ENCODE data around the gene PALLD. TPM values are rescaled to one million over a fixed set of nuclear protein-coding genes. Genes with fewer than 3 reads are reported as not detected.

PALLD gene
- total and polyA plus RNA-seq, 3 donors from 2014 or later = 138 to 156 (median 146) TPM

- intact Hi-C loops (cut with DNase I; ENCODE audit: low total_unique reads) = no loop called here
- Histone ChIP-seq H3K4me3 (no peak overlapping the region), H3K27me3 (no peaks in the 10 kb centered on the region), H3K27ac (no peak overlapping the region), H3K9me3 (no peaks in the 10 kb centered on the region), H3K4me1 (peaks cover 12% of the 10 kb centered on the region), H3K36me3 (ENCODE audit: low read depth, missing control alignments) (no peaks in the 10 kb centered on the region)
- WGBS, 2 donors = 55 to 60% methylated on average over 6 of the region's 6 CpGs
- TF ChIP-seq CTCF (IDR thresholded peaks at IDR 0.05) (no peak), POLR2A (IDR thresholded peaks at IDR 0.05) (no peak)
- DNase-seq = no peak
These were observed 383.3 kb downstream of the PALLD start for GRCh38 chr4:168880072-168880675.

GRCh38 chr4:168880811-168881595 lies 384.2 kb downstream of the PALLD start:
- DNase-seq = no peak
- no peaks in the 10 kb centered on the region for H3K36me3 ChIP-seq (ENCODE audit: low read depth, missing control alignments)
- no peak overlapping the region for H3K4me3 ChIP-seq
- WGBS, 2 donors = 73 to 78% methylated on average over 8 of the region's 8 CpGs
- no peaks in the 10 kb centered on the region for H3K27me3 ChIP-seq
- peaks cover 12% of the 10 kb centered on the region for H3K4me1 ChIP-seq
- H3K9me3 ChIP-seq = no peaks in the 10 kb centered on the region
- intact Hi-C loops (cut with DNase I; ENCODE audit: low total_unique reads) = no loop called here
- no peak for TF ChIP-seq POLR2A (IDR thresholded peaks at IDR 0.05)
- no peak for TF ChIP-seq CTCF (IDR thresholded peaks at IDR 0.05)
- H3K27ac ChIP-seq = no peak overlapping the region

- no peaks in the 10 kb centered on the region for H3K36me3 ChIP-seq (ENCODE audit: low read depth, missing control alignments)
- no peaks in the 10 kb centered on the region for H3K27me3 ChIP-seq
- H3K9me3 ChIP-seq = no peaks in the 10 kb centered on the region
- intact Hi-C loops (cut with DNase I; ENCODE audit: low total_unique reads) = no loop called here
- H3K4me1 ChIP-seq = peaks cover 12% of the 10 kb centered on the region
- no peak for DNase-seq
- peak overlapping the region; percentile 12 to 22 for H3K27ac ChIP-seq
- no peak for TF ChIP-seq POLR2A (IDR thresholded peaks at IDR 0.05)
- TF ChIP-seq CTCF (IDR thresholded peaks at IDR 0.05) = no peak
- WGBS, 2 donors = 70 to 72% methylated on average over 7 of the region's 7 CpGs
- no peak overlapping the region for H3K4me3 ChIP-seq
These were observed 385.0 kb downstream of the PALLD start for GRCh38 chr4:168881781-168882420.

- H3K27me3 ChIP-seq = no peaks in the 10 kb centered on the region
- WGBS, 2 donors = 84 to 87% methylated on average over 9 of the region's 9 CpGs
- intact Hi-C loops (cut with DNase I; ENCODE audit: low total_unique reads) = no loop called here
- no peaks in the 10 kb centered on the region for H3K9me3 ChIP-seq
- H3K4me3 ChIP-seq = no peak overlapping the region
- no peaks in the 10 kb centered on the region for H3K36me3 ChIP-seq (ENCODE audit: low read depth, missing control alignments)
- no peak for DNase-seq
- H3K27ac ChIP-seq = no peak overlapping the region
- peaks cover 17% of the 10 kb centered on the region for H3K4me1 ChIP-seq
- TF ChIP-seq POLR2A (IDR thresholded peaks at IDR 0.05) (no peak), CTCF (IDR thresholded peaks at IDR 0.05) (no peak)
These were observed 385.9 kb downstream of the PALLD start for GRCh38 chr4:168882650-168883233.

Measured in testis (tissue), 3 donors.